ENCODE results near the gene TUBA3E.
"Not testable (repeated sequence)": the region's sequence is repeated elsewhere in the genome, so short reads cannot be mapped to it uniquely, and the experiment has no call there.

Gene TUBA3E

GRCh38 chr2:130181880-130182682 lies 16.2 kb downstream of the TUBA3E start, which contains the start of gene MZT2B:
Gene MZT2B (plus strand): TSS chr2:130182262. CDS start chr2:130182283, 21 bp downstream.
- DNase-seq (ENCODE audit: insufficient read length) (peak; percentile 89), FAIRE-seq (peak; percentile 91)
- TF ChIP-seq TAF1 (IDR thresholded peaks at IDR 0.05; ENCODE audit: borderline replicate concordance, low read depth, low read length) (0 out of 2 replicates have a peak, but pooled peaks have one; percentile 18), POLR2AphosphoS5 (IDR thresholded peaks at IDR 0.05; ENCODE audit: low read depth, low read length) (peak; percentile 58; the same call in 1 of the 2 replicates), POLR2A (IDR thresholded peaks at IDR 0.05; ENCODE audit: low read depth, low read length) (peak; percentile 78)

GRCh38 chr2:130181325-130181879 lies 16.8 kb downstream of the TUBA3E start, which contains the start of gene SMPD4:
Gene SMPD4 (minus strand): TSS chr2:130181602. CDS start chr2:130176592, 5,010 bp downstream.
- FAIRE-seq (peak; percentile 97), DNase-seq (ENCODE audit: insufficient read length) (peak; percentile 74)
- TF ChIP-seq POLR2AphosphoS5 (IDR thresholded peaks at IDR 0.05; ENCODE audit: low read depth, low read length) (no peak), TAF1 (IDR thresholded peaks at IDR 0.05; ENCODE audit: borderline replicate concordance, low read depth, low read length) (peak; percentile 57), POLR2A (IDR thresholded peaks at IDR 0.05; ENCODE audit: low read depth, low read length) (peak; percentile 62)

GRCh38 chr2:130180404-130181324 lies 17.6 kb downstream of the TUBA3E start:
- not testable (repeated sequence) for DNase-seq (ENCODE audit: insufficient read length)
- FAIRE-seq: peak; percentile 82

GRCh38 chr2:130174866-130175265 lies 23.4 kb downstream of the TUBA3E start:
- DNase-seq (ENCODE audit: insufficient read length): not testable (repeated sequence)
- peak; percentile 92 for FAIRE-seq

- TF ChIP-seq POLR2AphosphoS5 (IDR thresholded peaks at IDR 0.05; ENCODE audit: low read depth, low read length) (no peak), TAF1 (IDR thresholded peaks at IDR 0.05; ENCODE audit: borderline replicate concordance, low read depth, low read length) (no peak), POLR2A (IDR thresholded peaks at IDR 0.05; ENCODE audit: low read depth, low read length) (no peak)
- FAIRE-seq: no peak
Measured at GRCh38 chr2:130169896-130170295, 28.3 kb downstream of the TUBA3E start.

GRCh38 chr2:130169163-130169562 lies 29.1 kb downstream of the TUBA3E start:
- FAIRE-seq: not testable (repeated sequence)

More at GRCh38 chr2:130169896-130170295, 28.3 kb downstream of the TUBA3E start:
- DNase-seq (ENCODE audit: insufficient read length): no peak

GRCh38 chr2:130166611-130167010 lies 31.6 kb downstream of the TUBA3E start:
- not testable (repeated sequence) for FAIRE-seq; DNase-seq (ENCODE audit: insufficient read length)

More at GRCh38 chr2:130169163-130169562, 29.1 kb downstream of the TUBA3E start:
- not testable (repeated sequence) for DNase-seq (ENCODE audit: insufficient read length)

- FAIRE-seq: no peak
- DNase-seq (ENCODE audit: insufficient read length): no peak
- TF ChIP-seq POLR2A (IDR thresholded peaks at IDR 0.05; ENCODE audit: low read depth, low read length): no peak
- no peak for TF ChIP-seq POLR2AphosphoS5 (IDR thresholded peaks at IDR 0.05; ENCODE audit: low read depth, low read length)
- no peak for TF ChIP-seq TAF1 (IDR thresholded peaks at IDR 0.05; ENCODE audit: borderline replicate concordance, low read depth, low read length)
Measured at GRCh38 chr2:130165293-130166016, 32.8 kb downstream of the TUBA3E start.

GRCh38 chr2:130162968-130163367 lies 35.3 kb downstream of the TUBA3E start:
- TF ChIP-seq POLR2AphosphoS5 (IDR thresholded peaks at IDR 0.05; ENCODE audit: low read depth, low read length): no peak
- no peak for TF ChIP-seq POLR2A (IDR thresholded peaks at IDR 0.05; ENCODE audit: low read depth, low read length)
- TF ChIP-seq TAF1 (IDR thresholded peaks at IDR 0.05; ENCODE audit: borderline replicate concordance, low read depth, low read length): no peak
- no peak for FAIRE-seq
- no peak for DNase-seq (ENCODE audit: insufficient read length)

GRCh38 chr2:130162486-130162885 lies 35.8 kb downstream of the TUBA3E start:
- FAIRE-seq; DNase-seq (ENCODE audit: insufficient read length): not testable (repeated sequence)

- DNase-seq (ENCODE audit: insufficient read length): not testable (repeated sequence)
Measured at GRCh38 chr2:130160838-130161705, 37.2 kb downstream of the TUBA3E start.

More at GRCh38 chr2:130160838-130161705, 37.2 kb downstream of the TUBA3E start:
- not testable (repeated sequence) for FAIRE-seq
